Stimulated activated CD8-positive, alpha-beta memory T cell treated with anti-CD3 and anti-CD28 coated beads, Interleukin-12 subunit alpha, Interleukin-12 subunit beta, amount 100 ng/mL, for 4 hours (primary cell): ENCODE results near the gene CC2D1B.
"Not testable (repeated sequence)": the region's sequence is repeated elsewhere in the genome, so short reads cannot be mapped to it uniquely, and the experiment has no call there.

Source experiments
- DNase-seq: peaks from one replicate; pipeline ENCODE4 v3.0.0-alpha.2; 2020; ENCODE audit warnings: low read depth

The CC2D1B gene, protein sequence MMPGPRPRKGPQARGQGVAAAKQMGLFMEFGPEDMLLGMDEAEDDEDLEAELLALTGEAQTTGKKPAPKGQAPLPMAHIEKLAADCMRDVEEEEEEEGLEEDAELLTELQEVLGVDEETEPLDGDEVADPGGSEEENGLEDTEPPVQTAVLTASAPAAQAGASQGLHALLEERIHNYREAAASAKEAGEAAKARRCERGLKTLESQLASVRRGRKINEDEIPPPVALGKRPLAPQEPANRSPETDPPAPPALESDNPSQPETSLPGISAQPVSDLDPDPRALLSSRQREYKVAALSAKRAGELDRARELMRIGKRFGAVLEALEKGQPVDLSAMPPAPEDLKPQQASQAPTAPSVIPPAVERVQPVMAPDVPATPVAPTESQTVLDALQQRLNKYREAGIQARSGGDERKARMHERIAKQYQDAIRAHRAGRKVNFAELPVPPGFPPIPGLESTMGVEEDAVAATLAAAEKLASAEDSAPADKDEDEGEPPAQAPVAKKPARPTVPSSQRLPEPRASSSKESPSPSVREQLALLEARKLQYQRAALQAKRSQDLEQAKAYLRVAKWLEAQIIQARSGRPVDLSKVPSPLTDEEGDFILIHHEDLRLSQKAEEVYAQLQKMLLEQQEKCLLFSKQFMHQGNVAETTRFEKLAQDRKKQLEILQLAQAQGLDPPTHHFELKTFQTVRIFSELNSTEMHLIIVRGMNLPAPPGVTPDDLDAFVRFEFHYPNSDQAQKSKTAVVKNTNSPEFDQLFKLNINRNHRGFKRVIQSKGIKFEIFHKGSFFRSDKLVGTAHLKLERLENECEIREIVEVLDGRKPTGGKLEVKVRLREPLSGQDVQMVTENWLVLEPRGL

DNA sequence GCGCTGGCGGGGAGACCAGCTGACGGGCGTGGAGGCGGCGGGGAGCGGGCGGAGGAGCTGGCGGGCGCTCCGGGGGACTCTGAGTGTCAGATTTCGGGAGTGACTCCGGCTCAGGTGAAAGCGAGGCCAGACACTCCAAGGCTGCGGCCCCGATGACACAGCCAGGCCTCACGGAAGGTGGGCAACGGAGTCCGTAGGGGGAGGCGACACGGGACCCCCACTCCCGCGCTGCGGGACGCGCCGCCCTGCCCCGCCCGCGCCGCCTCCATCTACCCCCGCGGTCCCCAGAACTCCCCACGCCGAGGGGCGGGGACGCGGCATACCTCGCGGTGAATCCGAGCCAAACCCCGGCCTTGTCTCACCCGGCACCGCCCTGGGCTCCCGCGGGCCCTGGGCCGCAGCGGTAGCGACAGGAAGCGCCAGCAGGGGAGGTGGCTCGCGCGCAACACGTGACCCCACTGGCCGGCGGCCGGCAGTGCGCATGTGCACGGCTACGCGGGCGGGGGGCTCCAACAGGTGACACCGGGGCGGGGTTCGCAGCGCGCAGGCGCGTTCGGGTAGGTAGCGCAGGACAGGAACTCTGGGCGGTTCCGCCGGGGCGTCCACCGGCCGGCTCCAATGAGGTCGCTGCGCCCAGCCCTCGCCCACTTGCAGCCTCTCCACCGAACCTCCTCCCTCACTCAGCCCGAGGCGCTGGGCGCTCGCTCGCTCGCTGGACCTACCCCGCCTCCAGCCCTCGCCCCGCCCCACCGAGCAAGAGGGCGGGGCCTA, at the start of gene CC2D1B:
CC2D1B (minus strand) TSS at position 460 of the 771 bp plus-strand sequence. CDS start 1,585 bp downstream, outside the sequence.
- peak; percentile 99 for DNase-seq

DNA sequence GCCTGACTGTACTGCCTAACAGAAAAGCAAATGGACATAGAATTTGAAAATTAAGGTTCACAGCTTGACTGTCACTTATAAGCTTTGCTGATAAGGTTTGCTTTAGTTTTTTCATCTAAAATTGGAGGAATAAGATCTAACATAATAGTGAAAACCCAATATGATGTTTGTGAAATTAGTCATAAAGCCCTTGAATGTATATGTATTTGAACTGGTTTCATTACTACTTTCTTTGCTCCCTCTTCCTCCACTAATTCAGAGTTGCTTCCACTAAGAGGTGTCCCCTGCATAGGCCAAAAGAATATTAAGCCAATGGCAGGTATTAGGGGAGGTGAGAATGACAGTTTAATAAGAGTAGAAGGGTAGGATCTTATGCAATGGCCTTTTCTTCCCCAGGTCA, 48.9 kb upstream of the CC2D1B start:
- no peak for DNase-seq

DNA sequence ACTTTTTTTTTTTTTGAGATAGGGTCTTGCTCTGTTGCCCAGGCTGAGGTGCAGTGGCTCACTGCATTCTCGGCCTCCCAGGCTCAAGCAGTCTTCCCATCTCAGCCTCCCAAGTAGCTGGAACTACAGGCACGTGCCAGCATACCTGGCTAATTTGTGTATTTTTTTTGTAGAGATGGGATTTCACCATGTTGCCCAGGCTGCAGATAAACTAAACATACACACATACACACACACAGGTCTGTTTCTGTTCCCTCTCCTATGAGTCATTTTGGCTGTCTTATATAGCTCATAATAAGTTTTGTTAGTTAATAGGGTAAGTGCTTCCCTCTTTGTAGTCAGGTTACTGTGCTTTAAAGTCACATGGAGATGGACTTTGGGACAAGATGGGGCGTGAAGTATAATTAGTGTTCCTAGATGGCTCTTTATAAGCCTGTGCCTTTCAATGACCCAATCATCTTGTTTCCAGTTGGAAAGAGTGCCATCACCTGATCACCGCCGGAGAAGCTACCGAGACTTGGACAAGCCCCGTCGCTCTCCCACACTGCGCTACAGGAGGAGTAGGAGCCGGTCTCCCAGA, 47.5 kb upstream of the CC2D1B start:
- DNase-seq = no peak

DNA sequence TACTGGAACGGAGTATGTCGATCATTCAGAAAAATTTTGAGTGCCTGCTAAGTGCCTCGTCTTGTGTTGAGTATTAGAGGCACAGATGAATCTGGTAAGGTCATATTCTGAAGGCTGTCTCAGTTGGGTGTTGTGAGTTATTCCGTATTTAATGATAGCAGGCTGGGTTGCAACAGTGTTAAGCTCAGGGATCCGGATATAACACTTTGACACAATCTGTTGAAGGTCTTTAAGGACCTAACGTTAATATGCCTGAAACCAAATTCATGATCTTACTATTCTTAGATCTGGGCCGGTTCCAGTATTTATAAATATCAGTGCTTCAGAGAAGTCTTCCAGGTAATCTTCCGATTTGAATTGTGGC, 39.0 kb upstream of the CC2D1B start:
- no peak for DNase-seq

DNA sequence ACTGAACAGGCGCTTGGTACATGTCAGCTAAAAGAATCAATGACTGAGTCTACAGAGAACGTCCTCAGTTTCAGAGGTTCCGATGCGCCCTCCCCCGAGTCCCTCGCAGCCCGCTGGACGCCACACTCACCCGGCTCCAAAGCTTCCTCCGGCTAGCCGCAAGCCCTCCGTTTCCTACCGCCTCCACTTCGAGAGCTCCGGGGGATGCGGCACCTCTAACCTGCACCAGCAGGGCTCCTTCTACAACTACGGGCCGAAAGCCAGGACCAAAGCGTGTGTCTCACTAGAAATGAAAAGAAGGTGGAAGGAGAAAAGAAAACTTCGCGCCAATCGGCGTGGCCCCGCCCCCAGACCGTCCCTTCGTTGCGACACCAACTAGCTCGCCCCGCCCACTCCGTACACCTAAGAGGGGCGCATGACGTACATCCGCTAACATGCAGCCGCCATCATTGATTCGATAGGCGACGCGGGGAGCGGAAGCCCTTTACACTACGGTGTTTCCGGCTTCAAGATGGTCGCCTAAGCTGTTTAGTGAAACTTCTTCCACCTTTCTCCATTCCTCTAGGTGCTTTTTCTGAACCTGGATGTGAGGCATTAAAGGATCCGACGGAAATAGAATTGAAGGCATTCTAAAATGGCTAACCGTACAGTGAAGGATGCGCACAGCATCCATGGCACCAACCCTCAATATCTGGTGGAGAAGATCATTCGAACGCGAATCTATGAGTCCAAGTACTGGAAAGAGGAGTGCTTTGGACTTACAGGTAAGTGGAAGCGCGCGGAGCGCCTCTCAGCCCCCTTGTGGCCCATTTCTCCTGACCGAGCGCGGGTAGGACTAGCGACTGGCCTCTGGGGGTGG, 38.3 kb upstream of the CC2D1B start, which contains the start of the genes ORC1 and PRPF38A:
ORC1 (minus strand) TSS at position 308 of the 859 bp plus-strand sequence. CDS start 2,200 bp downstream, outside the sequence.
PRPF38A (plus strand) TSS at position 487 of the 859 bp plus-strand sequence; CDS start at position 635, 148 bp downstream.
- peak; percentile 90 for DNase-seq

DNA sequence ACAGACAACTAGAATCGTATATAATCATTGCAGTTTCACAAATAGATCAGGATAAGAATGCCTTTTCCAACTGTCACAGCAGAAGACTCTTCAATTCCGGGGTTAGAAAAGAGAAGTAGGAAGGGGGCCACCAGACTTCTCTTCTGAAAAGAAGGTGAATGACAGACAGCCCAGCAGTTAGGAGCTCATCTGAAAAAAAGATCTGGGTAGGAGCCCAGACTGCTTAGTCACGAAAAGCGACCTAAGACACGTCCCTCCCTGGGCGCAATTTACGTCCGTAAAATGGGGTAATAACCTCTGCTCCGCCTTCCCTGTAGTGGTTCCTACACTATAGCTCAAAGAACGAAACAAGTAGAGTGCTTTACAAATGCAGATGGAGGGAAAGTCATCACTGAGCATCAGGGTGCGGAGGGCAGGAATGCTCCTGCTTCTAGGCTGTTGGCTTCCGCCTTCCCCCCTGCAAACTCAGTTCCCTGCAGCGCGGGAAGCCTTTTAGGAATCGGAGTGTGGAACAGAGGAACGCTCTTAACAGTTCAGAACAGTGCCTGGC, 37.6 kb upstream of the CC2D1B start:
- DNase-seq = peak; percentile 5

DNA sequence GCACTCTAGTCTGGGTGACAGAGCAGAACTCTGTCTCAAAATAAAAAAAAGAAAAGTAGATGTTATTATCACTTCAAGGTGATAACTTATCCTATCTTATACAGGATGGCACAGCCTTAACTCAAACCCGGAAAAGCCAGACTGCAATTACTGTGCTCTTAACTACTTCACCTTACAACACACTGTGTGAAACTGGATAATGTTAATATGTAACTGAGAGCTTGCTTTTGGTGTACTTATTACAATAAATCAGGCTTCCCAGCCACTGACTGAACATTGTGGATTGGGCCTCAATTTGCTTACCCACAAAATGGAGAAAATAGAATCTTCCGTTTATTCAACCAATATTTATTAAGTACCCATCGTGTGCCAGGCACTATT, 36.8 kb upstream of the CC2D1B start:
- no peak for DNase-seq

DNA sequence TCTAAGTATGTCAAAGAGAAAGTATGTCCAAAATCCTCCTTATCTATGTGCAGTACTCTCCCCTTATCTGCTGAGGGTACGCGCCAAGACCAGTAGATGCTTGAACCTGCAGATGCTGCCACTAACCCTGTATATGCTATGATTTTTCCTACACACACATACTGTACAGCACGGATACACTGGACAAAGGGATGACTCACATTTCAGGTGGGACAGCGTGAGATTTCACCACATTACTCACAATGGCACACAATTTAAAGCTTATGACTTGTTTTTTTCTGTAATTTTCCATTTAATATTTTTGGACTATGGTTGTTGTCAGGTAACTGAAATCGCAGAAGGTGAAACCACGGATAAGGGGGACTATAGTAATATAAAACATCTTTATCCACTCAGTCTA, 34.1 kb upstream of the CC2D1B start:
- no peak for DNase-seq

DNA sequence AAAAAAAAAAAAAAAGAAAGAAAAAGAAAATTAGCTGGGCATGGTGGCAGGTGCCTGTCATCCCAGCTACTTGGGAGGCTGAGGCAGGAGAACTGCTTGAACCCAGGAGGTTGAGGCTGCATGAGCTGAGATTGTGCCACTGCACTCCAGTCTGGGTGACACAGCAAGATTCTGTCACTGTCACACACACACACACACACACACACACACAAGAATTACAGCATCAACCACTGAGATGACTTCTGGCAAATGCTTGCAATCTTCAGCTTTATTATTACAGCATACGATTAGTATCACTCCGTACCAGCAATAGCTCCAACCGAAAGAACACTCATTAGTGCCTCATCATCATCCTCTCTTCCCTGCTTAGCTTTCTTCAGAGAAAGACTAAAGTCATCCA, 33.6 kb upstream of the CC2D1B start:
- no peak for DNase-seq

DNA sequence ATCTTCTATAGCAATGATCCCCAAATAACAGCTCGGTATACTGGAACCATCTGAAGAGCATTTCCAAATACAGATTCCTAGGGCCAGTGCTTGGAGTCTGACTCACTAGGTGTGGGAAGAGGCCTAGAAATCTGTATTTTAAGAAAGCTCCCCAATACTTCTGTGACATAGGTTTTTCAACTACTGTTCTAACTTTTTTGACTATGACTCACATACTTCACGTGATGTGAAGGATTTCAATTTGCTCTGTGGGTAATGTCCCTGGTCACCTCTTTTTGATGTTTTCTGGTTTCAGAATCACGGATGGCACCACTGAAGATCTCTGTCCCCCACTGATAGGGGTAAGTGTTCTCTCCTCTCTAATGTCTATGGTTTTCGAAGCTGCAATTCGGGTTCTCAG, 27.2 kb upstream of the CC2D1B start:
- DNase-seq = no peak

DNA sequence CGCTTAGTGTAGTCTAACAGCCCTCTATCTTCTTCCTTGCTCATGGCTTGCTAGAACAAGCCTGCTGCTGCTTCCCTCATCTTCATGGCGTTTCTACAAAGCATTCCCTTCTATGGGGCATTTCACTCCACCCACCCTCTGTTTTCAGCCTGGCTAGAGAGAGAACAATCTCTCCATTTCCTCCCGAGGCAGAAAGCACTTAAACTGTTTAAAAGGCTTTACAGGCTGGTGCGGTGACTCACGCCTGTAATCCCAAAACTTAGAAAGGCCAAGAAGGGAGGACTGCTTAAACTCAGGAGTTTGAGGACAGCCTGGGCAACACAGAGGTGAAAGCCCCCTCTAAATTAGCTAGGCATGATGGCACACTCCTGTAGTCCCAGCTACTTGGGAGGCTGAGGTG, 20.5 kb upstream of the CC2D1B start:
- DNase-seq = no peak

DNA sequence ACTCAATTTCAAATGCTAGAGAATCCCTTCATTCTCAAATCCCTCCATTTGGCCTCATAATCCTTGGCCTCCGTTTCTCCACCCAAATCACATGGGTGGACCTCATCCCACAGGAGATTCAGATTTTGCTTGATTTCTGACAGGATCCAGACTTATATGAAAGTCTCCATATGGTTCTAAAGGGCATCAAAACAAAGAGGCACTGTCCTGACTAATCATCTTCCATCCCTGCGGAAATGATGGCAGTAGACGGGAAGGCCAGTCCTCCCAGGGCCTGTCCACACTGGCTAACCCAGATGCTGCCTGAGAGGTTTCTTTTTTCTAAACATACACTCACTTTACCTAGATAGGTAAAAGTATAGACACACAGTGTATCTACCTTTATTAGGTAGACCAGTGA, 19.4 kb upstream of the CC2D1B start:
- no peak for DNase-seq

DNA sequence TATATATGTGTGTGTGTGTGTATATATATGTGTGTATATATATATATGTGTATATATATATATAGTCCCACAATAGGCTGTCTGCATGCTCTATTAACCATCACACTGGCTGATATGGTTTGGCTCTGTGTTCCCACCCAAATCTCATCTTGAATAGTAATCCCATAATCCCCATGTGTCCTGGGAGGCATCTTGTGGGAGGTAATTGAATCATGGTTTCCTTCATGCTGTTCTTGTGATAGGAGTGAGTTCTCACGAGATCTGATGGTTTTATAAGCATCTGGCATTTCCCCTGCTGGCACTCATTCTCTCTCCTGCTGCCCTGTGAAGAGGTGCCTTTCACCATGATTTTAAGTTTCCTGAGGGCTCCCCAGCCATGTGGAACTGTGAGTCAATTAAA, 3.8 kb upstream of the CC2D1B start:
- not testable (repeated sequence) for DNase-seq

DNA sequence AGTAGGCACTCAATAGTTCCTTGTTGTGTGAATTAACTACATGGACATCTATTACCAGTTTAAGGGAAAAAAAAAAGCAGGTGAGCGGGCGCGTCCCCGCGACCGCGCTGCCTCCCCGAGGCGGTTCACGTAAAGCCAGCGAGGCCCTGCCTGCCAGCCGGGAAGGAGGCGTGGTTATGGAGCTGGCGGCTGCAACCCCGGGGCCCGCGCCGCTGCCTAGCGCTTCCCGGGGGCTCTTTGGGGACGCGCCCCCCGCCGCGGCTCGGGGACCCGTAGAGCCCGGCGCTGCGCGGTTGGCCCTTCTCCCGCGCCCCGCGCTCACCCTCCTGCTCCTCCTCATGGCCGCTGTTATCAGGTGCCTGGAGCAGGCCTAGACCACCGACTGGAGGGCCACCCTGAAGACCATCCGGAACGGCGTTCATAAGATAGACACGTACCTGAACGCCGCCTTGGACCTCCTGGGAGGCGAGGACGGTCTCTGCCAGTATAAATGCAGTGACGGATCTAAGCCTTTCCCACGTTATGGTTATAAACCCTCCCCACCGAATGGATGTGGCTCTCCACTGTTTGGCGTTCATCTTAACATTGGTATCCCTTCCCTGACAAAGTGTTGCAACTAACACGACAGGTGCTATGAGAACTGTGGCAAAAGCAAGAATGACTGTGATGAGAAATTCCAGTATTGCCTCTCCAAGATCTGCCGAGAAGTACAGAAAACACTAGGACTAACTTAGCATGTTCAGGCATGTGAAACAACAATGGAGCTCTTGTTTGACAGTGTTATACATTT, 2.6 kb upstream of the CC2D1B start:
- peak; percentile 14 for DNase-seq

DNA sequence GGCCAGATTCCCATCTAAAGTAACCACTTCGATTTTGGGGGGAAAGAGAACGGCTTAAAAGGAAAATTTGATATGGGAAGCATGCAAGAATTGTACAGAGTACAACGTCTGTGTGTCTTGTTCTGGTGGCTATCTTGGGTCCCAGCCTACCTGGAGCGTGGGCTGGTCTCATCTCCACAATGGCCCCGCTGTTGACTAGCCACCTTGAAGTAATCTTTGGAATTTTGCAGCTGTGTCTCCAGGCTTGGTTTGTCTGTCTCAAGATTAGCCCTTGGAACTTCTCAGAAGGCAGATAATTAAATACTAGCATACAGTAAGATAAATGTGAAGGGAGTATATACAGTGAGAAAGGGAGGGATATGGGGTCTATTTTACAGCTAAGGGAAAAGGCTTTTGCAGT, 1.3 kb upstream of the CC2D1B start:
- DNase-seq = no peak

DNA sequence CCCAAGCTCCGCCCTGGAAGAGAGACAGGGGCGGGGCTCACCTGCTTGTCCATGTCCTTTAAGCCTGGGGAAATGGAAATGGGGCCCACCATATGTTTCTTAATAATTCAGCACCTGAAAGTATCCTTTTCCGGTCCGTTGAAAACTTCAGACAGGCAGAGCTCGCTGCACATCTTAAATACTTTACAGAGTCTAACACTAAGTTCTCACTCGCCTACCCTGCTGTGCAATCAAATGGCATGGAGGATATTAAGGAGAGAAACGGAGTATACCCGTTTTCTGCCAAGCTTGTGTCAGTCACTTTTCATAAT, 467 bp upstream of the CC2D1B start:
- DNase-seq = no peak

DNA sequence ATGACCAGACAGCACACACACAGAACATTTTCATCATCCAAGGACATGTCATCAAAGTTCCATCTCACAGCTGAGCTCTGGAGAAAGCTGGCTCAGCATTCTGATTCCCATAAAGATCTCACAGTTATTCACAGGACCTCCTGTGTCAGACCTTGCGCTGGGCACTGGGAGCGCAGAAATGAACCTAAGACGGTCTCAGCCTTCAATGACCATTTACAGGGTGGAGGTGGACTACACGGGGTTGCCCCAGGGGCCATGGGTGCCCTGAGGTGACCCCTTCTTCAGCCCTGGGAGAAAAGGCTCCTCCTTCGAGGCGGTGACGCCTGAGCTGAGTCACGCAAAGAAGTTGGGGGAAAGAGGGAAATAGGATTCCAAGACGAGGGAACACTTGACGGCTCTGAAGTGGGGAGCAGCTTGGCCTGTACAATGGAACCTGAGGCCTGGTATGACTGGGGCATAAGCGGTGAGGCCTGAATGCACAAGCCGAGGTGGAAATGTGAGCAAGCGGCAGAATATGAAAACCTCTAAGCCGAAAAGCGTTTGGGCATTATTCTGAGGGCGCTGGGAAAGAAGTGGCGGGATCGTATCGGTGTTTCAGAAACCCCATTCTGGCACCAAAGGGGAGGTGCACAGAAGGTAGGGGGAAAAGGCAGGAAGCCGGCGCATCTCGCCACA, 797 bp downstream of the CC2D1B start:
- no peak for DNase-seq

DNA sequence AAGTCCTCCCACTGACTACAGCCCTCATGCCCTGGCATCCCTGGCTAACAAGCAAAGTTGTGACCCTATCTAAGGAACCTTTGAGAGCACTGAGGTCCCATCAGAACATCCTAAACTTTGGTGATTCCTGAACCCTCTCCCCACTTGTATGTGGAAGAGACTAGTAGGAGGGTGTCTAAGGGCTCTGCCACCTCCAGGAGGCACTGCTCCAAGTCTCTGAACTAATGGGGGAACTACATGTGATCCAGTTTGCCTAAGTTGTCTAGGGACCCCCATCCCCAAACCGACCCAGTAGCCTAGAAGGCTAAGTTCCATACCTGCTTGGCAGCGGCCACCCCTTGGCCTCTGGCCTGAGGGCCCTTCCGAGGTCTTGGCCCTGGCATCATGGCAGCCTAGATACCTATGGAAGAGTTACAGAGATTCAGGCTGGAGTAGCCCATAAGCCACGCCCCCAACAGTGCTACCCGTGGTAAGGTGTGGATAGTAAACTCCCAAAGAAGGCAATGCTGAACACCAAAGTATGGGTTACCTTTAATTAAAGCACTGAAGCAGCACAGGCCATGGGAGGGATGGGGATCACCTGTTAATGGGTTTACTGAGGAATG, 1.7 kb downstream of the CC2D1B start:
- no peak for DNase-seq

DNA sequence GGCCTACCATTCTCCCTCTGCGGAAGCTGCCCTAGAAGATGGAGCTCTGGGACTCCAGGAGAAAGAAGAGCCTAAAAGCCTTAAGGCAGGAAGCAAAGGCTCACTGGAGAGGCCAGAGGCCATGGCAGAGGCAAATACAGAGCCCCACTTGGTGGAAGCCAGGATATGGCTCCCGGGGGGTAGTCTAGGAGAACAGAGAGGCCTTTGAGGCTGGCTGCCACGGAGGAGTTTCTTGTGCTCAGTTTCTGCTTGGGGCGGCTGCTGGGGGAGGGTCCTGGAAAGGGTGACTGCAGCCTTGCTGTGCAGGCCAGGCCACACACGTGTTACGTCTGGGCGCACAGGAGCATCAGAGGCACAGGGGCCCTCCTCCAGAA, 5.4 kb downstream of the CC2D1B start:
- DNase-seq = no peak
